Right ventricle myocardium superior (tissue), 1 donor: Measurements from ENCODE around the gene CKS2. TPM values are rescaled to one million over a fixed set of nuclear protein-coding genes. Genes with fewer than 3 reads are reported as not detected.

ENCODE experiments used
- ATAC-seq: fragments of 200-7000 bp; cut with Tn5 transposase; one replicate; pipeline ENCODE4 v1.9.1; 2020; ENCODE audit warnings: mild to moderate bottlenecking; ENCODE audit not compliant: poor library complexity
- DNase-seq: peaks from one replicate; pipeline ENCODE4 v3.0.0-alpha.2; 2020
- intact Hi-C: fragments of 100-400 bp; cut with DNase I; formaldehyde crosslinking; loops from one replicate; pipeline ENCODE4 v1.11.2; 2022
- total RNA-seq: library from RNA; stranded (reverse); fragmentation: NEBNext Ultra II Directional; extraction: Animal tissue kit (Norgen Biotek cat#: 25700); gene quantifications from one replicate; pipeline ENCODE4 v1.2.1, GENCODE V29; 2021
- donor health status: DM: no; HTN: yes; CAD: no; lungs with severe emphysema.

CKS2 gene
- total RNA-seq, 1 donor from 2014 or later, result 7.1 TPM

DNA sequence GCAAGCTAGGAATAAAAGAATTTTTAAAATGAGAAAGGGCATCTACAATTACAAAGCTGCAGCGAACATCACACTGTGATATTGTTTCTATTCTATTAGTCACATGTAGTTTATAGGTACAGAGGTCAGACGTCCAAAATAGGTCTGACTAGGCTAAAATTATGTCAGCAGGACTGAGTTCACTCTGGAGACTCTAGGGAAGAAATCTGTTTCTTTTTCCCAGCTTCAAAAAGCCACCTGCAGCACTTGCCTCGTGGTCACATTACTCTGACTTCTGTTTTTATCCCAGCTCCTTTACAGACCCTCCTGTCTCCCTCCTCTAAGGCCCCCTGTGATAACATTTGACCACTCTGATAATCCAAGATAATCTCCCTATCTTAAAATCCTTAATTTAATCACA, 5.1 kb upstream of the CKS2 start:
- intact Hi-C loops, result no loop called here
- ATAC-seq (no peak), DNase-seq (no peak)

DNA sequence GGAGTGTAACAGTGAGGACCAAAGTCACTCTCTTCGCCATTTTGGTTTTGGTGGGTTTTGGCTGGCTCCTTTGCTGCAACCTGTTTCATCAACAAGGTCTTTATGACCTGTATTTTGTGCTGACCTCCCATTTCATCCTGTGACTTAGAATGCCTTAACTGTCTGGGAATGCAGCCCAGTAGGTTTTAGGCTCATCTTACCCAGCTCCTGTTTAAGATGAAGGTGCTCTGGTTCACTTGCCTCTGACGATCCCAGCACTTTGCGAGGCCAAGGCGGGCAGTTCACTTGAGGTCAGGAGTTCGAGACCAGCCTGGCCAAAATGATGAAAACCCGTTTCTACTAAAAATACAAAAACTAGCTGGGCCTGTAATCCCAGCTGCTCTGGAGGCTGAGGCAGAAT, 1.8 kb upstream of the CKS2 start:
- DNase-seq, result no peak
- no peak for ATAC-seq
- intact Hi-C loops, result no loop called here

DNA sequence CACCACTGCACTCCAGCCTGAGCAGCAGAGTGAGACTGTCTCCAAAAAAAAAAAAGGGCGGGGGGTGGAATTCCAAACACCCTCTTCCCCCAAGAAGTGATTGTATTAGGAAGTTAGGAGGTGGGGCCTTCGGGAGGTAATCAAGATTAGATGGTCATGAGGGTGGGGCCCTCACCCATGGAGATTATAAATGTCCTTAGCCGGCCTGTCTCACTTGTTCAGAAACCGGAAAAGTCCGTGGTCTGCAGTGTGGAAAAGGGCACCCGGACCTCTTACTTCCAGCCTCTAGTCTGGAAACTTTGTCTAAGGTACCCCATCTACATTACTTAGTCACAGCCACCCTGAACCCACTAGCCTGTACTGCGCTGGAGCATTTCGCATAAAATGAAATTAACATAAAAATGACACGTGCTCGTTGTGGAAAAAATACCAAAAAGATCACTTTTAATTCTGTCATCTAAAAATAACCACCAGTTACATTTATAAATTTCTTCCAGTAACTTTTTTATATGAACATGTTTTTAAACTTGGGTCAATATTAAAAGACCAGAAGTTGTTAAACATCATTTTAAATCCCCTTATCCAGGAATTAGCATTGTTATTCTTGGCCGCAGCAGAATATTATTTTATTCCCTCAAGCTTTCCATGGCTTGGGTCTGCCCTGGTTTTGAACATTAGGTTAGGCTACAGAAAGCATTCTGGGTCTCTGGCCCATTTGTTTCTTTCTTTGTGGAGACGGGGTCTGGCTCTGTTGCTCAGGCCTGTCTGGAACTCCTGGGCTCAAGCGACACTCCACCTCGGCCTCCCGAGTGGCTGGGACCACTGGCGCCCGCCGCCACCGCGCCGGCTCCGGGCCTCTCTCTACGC, 1.2 kb upstream of the CKS2 start:
- intact Hi-C loops, result no loop called here
- DNase-seq (no peak), ATAC-seq (no peak)

DNA sequence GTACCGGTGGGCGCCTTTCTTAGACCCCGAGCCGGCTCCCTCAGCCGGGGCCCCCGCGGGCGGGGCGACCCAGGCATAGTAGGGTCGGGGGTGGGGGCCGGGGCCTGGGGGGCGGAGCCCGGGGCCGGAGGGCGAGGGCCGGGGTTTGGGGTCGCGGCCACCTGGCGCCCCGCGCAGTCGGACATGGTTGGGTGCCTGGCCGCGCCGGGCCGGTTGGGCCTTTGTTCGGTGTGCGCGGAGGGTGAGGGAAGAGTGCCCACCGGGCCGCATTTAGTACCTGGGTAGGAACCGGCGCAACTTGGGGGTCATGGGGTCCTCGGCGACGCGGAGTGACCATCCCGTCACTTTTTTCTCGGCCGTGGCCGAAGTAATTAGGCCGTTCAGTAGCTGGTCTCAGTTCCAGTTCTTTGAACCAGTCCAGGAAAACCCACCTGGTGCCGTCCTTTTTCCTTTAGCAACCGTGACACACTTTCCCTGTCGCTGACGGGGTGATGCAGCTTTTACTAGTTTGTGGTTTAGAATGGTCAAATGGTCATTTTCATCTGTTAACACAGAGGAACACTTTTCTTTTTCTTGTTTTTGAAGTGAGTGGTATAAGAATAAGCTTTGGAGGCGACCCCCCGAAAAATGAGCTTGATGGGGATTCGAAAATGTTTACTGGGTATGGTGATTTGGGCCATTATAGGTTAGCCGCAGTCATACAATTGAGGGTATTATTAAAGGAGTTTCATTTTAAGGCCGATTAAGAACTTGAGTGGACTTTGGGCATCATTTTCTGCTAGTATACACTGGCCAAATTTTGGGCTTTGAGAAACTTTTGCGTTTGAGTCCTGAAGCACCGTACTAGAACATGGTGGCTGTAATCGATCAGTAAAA, 589 bp downstream of the CKS2 start:
- peak; percentile 57 for DNase-seq
- peak; percentile 0 for ATAC-seq
- intact Hi-C loops, result no loop called here

DNA sequence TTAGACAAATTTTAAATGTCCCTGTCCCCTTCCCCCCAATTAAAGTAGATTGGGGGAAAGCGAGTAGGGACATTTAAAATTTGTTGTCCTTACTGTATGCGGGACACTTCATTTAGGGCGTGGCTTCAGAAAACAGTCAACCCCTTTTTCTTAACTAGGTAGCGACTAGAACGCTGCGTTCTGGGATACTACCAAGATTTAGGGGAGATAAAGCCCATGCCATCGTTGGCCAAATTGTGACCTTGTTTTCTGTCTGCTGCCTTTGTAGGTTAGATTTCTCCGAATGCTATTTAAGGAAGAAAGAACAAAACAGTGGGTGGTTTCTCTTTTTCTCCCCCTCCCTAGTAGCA, 1.2 kb downstream of the CKS2 start:
- intact Hi-C loops, result no loop called here
- DNase-seq, result no peak
- ATAC-seq, result no peak

DNA sequence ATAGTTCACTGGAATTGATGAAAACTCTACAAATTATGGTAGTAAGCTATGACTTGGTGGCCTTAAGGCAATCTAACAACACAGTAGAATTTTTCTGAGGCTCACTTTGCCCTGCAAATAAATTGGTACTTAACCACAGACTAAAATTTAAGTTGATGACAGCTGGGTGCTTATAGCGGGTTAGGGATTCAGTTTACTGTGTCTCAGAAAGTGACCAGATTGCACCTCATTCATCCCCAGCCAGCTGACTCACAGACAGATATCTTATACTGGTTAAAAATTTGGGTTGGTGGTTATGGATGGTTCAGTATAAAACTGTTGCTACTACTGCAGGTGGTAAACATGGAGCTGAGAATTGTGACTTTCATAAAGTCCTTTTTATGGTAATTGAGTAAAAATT, 2.8 kb downstream of the CKS2 start:
- ATAC-seq, result no peak
- intact Hi-C loops, result no loop called here
- DNase-seq, result no peak

DNA sequence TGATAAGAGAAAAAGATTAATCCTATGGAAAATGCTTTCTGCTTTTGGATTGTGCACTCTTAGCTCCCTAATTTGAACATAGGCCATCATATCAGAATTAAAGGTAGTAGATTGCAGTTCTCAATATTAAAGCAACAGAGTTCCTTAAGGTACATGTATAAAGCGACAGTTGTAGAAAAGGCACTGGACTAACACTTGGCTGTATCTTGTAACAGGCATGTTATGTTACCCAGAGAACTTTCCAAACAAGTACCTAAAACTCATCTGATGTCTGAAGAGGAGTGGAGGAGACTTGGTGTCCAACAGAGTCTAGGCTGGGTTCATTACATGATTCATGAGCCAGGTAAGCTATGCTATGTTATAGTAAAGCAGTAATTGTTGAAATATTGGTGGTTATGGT, 4.0 kb downstream of the CKS2 start:
- ATAC-seq, result no peak
- intact Hi-C loops, result no loop called here
- DNase-seq, result no peak

DNA sequence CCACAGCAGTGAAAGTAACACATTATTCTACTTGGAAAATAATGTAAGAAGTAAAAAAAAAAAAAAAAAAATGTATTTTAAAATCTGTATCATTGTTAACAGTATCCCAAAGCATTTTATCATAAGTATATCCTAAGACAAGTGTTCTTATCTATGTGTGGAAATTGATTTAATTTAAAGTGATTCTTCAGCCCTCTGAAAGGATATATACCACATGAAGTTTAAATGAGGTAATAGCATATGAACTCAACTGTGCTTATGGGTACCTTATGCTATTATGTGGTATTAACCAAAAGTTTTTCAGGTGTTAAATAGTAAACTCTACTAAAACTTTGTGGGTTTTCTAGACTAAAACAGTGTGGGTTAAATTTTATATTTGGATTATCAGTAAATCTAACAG, 4.5 kb downstream of the CKS2 start:
- ATAC-seq, result no peak
- intact Hi-C loops, result no loop called here
- no peak for DNase-seq

DNA sequence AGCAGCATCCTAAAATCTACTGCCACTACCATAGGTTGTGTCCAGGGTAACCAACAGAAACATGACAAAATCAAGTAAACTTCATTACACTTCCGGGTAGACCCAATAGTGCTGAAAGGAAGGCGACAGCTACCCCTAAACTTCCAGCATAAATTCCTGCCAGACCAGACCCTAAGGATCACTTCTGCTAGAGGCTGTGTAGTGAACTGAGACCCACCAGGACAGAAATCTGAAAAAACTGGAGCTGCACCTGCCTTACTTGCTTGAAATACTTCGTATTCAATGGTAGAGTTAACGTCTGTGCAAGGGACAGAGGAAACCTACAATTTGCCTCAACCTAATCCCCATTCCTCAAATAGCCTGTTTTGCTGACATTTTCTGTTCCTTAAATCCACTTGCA, 6.3 kb downstream of the CKS2 start:
- no peak for DNase-seq
- no peak for ATAC-seq
- intact Hi-C loops, result no loop called here

DNA sequence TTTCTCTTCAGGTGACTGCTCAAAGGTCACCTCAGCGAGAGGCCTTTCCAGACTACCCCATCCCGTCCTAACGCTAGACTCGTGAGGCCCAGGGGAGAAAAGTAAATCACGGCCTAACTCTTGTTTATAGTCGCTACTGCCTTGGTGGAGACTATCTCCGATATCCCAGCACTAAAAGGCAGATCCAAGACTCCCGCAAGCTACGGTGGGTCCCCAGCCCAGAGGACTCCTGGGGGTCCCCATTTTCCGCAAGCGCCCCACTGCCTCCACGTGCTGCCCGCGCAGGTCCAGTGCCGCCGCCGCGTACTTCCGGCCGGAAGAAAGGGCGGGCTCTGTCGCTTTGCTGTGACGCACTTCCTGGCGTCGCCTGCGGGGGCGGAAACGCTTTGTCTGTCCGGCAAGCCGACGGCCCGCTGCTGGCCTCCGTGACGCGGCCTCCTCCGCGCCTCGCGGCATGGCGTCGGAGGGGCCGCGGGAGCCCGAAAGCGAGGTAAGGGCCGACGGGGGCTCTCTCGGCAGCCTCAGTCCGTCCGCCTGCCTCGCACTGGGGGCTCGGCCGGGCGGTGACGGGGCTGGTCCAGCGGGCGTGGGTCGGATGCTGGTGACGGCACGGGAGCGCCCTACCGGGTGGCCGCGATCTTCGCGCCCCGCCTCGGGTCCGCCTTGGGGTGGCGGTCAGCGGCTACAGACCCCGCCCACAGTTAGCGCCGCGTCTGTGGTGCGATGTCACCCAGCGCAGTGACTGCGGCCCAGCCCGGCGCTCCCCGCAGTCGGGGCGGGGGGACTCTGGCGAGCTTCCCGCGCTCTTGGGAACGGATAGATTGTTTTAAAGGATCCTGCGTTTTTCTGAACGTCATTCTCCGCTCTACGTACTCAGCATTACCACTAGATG, 7.4 kb downstream of the CKS2 start, which contains the start of gene SECISBP2:
Gene SECISBP2, plus strand, starts transcription at position 378 of the 892 bp plus-strand sequence. Its CDS starts 77 bp downstream, at position 455.
- intact Hi-C loops, result no loop called here
- ATAC-seq (peak; percentile 98), DNase-seq (peak; percentile 98)

DNA sequence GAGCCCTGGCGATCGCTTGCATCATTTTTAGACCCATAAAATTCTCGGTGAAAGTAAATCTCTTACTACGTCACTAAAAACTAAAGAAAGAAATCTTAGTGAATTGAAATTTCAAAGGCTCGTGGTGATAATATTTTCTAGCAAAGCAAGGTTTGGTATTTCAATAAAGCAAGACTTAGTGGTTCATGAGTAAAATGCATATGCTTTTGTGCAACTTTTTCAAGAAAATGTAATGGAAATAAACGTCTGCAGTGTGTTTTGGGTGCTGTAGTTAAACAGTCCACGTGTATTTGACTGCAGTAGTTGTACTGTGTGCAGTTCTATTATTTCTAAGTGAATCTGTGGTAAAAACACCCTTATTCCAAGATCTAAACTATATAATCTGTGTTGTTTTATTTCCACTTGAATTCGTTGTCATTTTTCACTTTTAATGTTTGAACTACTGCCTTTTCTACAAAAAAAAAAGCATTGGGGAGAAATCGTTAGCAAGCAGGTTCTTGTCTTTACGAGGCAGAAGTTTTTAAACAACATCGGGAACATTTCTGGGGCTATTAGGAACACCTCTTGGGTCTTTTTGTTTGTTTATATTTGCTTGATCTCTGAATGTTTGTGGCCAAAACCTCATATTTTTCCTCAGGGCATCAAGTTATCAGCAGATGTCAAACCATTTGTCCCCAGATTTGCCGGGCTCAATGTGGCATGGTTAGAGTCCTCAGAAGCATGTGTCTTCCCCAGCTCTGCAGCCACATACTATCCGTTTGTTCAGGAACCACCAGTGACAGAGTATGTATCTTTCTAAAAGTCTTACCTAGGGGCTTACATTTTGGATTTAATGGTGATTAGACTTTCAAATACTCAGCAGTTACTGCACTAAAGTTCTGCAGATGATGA, 8.3 kb downstream of the CKS2 start:
- DNase-seq (no peak), ATAC-seq (peak; percentile 1)
- intact Hi-C loops, result no loop called here

DNA sequence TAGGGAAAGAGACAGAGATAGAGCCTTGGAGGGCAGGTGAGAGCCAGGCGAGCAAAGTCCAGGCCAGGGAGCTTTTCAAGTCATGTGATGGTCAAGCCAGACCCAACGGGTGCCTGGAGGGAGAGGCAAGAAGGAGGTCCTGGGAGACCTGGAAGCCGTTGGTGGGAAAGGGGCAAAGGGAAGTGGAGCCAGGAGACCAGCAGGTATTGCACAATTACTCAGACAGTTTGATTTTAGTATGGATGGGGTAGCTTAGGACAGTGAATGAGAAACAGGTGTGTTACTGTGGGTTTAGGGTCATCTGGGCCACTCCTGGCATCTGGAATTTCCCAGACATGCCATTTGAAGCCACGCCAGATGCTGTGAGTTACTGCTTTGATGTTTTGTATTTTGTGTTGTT, 12.4 kb downstream of the CKS2 start:
- DNase-seq (no peak), ATAC-seq (no peak)
- intact Hi-C loops, result loop anchor here (5.0 kb wide), 1 partner anchor 224 kb away; no protein-coding TSS in a partner anchor

DNA sequence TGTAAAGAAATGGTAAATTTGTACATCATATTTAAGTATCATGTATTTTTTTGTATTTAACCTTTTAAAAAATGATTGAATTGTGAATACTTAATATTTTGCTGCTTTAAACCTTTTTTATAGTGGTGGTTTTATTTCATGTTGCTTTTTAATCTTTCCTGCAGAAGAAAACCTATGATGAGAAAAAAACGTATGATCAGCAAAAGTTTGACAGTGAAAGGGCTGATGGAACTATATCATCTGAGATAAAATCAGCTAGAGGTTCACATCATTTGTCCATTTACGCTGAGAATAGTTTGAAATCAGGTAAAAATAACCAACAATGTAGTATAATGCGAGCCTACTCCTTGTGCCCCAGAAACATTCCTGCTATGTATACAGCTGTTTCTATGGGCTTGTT, 14.7 kb downstream of the CKS2 start:
- DNase-seq (no peak), ATAC-seq (no peak)
- intact Hi-C loops, result no loop called here

DNA sequence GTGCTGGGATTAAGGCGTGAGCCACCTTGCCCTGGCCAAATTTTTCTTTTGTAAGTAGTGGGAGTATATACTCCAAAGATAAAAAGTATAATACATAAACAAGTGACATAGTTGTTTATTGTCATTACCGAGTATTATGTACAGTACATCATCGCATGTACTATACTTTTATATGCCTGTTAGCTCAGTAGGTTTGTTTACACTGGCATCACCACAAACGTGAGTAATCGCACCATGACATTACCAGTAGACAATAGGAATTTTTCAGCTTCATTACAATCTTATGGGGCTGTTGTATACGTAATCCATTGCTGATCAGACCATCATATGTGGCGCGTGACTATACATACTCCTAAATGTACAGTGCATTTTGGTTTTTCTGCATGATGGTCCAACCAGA, 17.1 kb downstream of the CKS2 start:
- no peak for ATAC-seq
- intact Hi-C loops, result no loop called here

DNA sequence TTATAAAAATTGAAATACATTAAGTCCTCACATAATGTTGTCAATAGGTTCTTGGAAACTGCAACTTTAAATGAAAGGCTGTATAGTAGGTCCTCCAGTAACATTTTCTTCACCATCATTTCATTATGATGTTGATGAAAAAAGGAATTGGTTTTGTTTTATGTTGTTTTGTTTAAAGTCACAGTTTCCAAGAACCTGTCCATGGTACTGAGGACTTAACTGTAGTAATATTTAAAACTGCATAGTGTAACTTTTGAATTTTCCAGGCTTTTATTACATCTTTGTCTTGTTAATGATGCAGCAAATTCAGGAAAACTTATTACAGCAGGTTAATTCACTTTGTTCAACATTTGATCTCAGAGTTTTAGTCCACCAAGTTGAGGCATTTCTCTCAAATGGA, 18.9 kb downstream of the CKS2 start:
- no peak for DNase-seq
- intact Hi-C loops, result no loop called here
- ATAC-seq, result no peak

More for the DNA sequence above, 17.1 kb downstream of the CKS2 start:
- DNase-seq, result no peak

DNA sequence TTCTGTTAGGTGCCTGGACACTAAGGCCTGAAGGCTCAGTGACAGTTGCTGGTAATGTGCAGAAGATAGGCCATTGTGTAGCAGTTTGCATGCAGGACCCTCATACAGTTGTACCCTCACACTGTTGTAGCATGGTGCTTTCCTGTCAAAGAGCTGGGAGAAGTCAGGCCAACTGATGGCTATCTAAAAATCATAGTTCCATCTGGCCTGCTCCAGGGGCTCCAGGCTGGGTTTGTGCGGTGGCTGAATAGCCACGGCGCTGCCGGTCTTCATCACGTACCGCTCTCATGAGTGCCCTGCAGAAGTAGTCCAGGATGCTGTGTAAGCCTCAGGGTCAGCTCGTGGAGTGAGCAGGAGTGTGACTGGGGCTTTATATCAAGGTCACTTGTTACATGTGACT, 19.5 kb downstream of the CKS2 start:
- intact Hi-C loops, result no loop called here
- DNase-seq (no peak), ATAC-seq (no peak)

DNA sequence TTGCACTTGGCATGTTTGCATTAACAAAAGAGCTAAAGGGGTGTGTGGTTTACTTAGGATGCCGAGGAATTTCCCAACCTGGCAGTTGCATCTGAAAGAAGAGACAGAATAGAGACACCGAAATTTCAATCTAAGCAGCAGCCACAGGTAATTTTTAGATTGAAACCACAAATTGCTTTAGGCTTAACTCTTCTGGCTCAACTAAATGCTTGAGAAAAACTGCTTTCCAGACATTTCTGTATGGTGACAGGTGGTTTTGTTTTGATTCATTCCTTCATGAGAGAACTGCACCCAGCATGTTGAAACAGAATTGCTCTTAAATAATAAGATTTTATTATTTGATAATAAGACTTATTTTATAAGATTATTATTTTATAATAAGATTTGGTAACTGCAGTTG, 28.8 kb downstream of the CKS2 start:
- DNase-seq (no peak), ATAC-seq (no peak)
- intact Hi-C loops, result no loop called here

DNA sequence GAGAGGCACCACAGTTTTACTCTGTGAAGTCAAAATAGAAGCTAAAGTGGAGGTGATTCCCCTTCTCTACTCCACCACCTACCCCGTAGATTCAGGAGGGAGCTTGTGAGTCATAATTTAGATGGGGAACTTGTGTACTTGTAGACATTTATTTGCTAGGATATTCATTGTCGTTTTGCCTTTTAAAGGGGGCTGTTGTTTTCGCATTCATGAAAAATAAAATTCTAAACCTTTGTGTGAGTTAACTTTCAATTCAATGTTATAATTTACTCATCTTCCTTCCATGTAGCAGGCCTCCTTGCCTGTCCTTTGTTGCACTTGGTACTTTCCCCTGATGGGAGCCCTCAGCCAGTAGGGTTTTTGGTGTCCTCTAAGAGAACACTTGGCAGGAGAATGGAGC, 29.3 kb downstream of the CKS2 start:
- no peak for DNase-seq
- no peak for ATAC-seq
- intact Hi-C loops, result no loop called here
